ENCODE results near the gene APOA1.

APOA1 gene

GRCh38 chr11:116849060-116849459, 11.6 kb upstream of the APOA1 start:
- Histone ChIP-seq H4K20me1 (ENCODE audit: low read depth, low read length) (no peaks in the 10 kb centered on the region), H3K9ac (ENCODE audit: low read length) (no peak overlapping the region), H3K27ac (ENCODE audit: low read depth, low read length) (no peak overlapping the region), H3K4me3 (ENCODE audit: insufficient read depth, low read length, poor library complexity, severe bottlenecking) (no peak overlapping the region), H3K36me3 (ENCODE audit: low read length) (no peaks in the 10 kb centered on the region), H3K9me2 (replicated peaks; ENCODE audit: insufficient read depth, low read length) (no peaks in the 10 kb centered on the region), H3K27me3 (ENCODE audit: low read length) (no peaks in the 10 kb centered on the region), H3K79me2 (ENCODE audit: insufficient read depth, low read length) (no peaks in the 10 kb centered on the region), H2AFZ (ENCODE audit: low read depth, low read length, severe bottlenecking) (no peak overlapping the region), H3K4me2 (ENCODE audit: low read depth, low read length, poor library complexity, severe bottlenecking) (no peak overlapping the region), H3F3A (ENCODE audit: insufficient read depth) (no peaks in the 10 kb centered on the region), H3K9me3 (ENCODE audit: insufficient read depth, low read length) (no peaks in the 10 kb centered on the region)
- no peak for TF ChIP-seq EZH2phosphoT487 (conservative IDR thresholded peaks at IDR 0.05; ENCODE audit: low read length)
- TF ChIP-seq CTCF (IDR thresholded peaks at IDR 0.05; ENCODE audit: insufficient read depth, low read length, poor library complexity, severe bottlenecking), result no peak

GRCh38 chr11:116847612-116848011, 10.2 kb upstream of the APOA1 start:
- no peak overlapping the region for H2AFZ ChIP-seq (ENCODE audit: low read depth, low read length, severe bottlenecking)
- no peaks in the 10 kb centered on the region for H3K9me3 ChIP-seq (ENCODE audit: insufficient read depth, low read length)
- no peaks in the 10 kb centered on the region for H3K79me2 ChIP-seq (ENCODE audit: insufficient read depth, low read length)
- no peaks in the 10 kb centered on the region for H3F3A ChIP-seq (ENCODE audit: insufficient read depth)
- H3K9ac ChIP-seq (ENCODE audit: low read length), result no peak overlapping the region
- no peaks in the 10 kb centered on the region for H3K36me3 ChIP-seq (ENCODE audit: low read length)
- H3K4me2 ChIP-seq (ENCODE audit: low read depth, low read length, poor library complexity, severe bottlenecking), result no peak overlapping the region
- TF ChIP-seq CTCF (IDR thresholded peaks at IDR 0.05; ENCODE audit: insufficient read depth, low read length, poor library complexity, severe bottlenecking), result no peak
- no peak for TF ChIP-seq EZH2phosphoT487 (conservative IDR thresholded peaks at IDR 0.05; ENCODE audit: low read length)
- no peaks in the 10 kb centered on the region for H3K27me3 ChIP-seq (ENCODE audit: low read length)
- no peak overlapping the region for H3K4me3 ChIP-seq (ENCODE audit: insufficient read depth, low read length, poor library complexity, severe bottlenecking)
- no peaks in the 10 kb centered on the region for H4K20me1 ChIP-seq (ENCODE audit: low read depth, low read length)
- H3K9me2 ChIP-seq (replicated peaks; ENCODE audit: insufficient read depth, low read length), result no peaks in the 10 kb centered on the region
- H3K27ac ChIP-seq (ENCODE audit: low read depth, low read length), result no peak overlapping the region

- Histone ChIP-seq H3K4me2 (ENCODE audit: low read depth, low read length, poor library complexity, severe bottlenecking) (no peak overlapping the region), H3K27me3 (ENCODE audit: low read length) (no peaks in the 10 kb centered on the region), H4K20me1 (ENCODE audit: low read depth, low read length) (no peaks in the 10 kb centered on the region), H3K9ac (ENCODE audit: low read length) (no peak overlapping the region), H3K4me3 (ENCODE audit: insufficient read depth, low read length, poor library complexity, severe bottlenecking) (no peak overlapping the region), H3K79me2 (ENCODE audit: insufficient read depth, low read length) (no peaks in the 10 kb centered on the region), H3K27ac (ENCODE audit: low read depth, low read length) (no peak overlapping the region), H3K36me3 (ENCODE audit: low read length) (no peaks in the 10 kb centered on the region), H3F3A (ENCODE audit: insufficient read depth) (no peaks in the 10 kb centered on the region), H3K9me2 (replicated peaks; ENCODE audit: insufficient read depth, low read length) (no peaks in the 10 kb centered on the region), H2AFZ (ENCODE audit: low read depth, low read length, severe bottlenecking) (no peak overlapping the region), H3K9me3 (ENCODE audit: insufficient read depth, low read length) (no peaks in the 10 kb centered on the region)
- no peak for TF ChIP-seq EZH2phosphoT487 (conservative IDR thresholded peaks at IDR 0.05; ENCODE audit: low read length)
- TF ChIP-seq CTCF (IDR thresholded peaks at IDR 0.05; ENCODE audit: insufficient read depth, low read length, poor library complexity, severe bottlenecking), result no peak
These were observed 7.3 kb upstream of the APOA1 start for GRCh38 chr11:116844722-116845121.
